K562 (cell line): ENCODE results near the gene CD19. TPM values are rescaled to one million over a fixed set of nuclear protein-coding genes. Genes with fewer than 3 reads are reported as not detected.

Experiments used
- E2F5 ChIP-seq: sonication (generic); formaldehyde crosslinking; IDR thresholded peaks from 2 replicates; pipeline ENCODE4 v1.8.0; 2022; ENCODE audit warnings: mild to moderate bottlenecking, missing genetic modification reagents
- E2F8 ChIP-seq: fragments of 450-650 bp; IDR thresholded peaks from 2 replicates; pipeline ENCODE4 v1.7.1; 2018; ENCODE audit warnings: mild to moderate bottlenecking, low read depth; ENCODE audit not compliant: partially characterized antibody
- IRF1 ChIP-seq: sonication (generic); formaldehyde crosslinking; IDR thresholded peaks from 2 replicates; pipeline ENCODE4 v1.8.0; 2022; ENCODE audit warnings: missing genetic modification reagents, mild to moderate bottlenecking, borderline replicate concordance
- KLF16 ChIP-seq: IDR thresholded peaks from 2 replicates; pipeline ENCODE4 v1.6.1; 2016; ENCODE audit warnings: antibody characterized with exemption
- MAZ ChIP-seq, 2 experiments: fragments of 450-650 bp in 1 of 2; sonication (generic) in 1 of 2; formaldehyde crosslinking; IDR thresholded peaks in 1 of 2; conservative IDR thresholded peaks in 1 of 2; 2 replicates each; pipeline versions ENCODE4 v1.4.0 to v1.5.0; 2020; ENCODE audit warnings: mild to moderate bottlenecking in 1 of 2, missing genetic modification reagents in 1 of 2
- MED1 ChIP-seq: sonication (generic); formaldehyde crosslinking; IDR thresholded peaks from 2 replicates; pipeline ENCODE4 v1.8.1; 2023; ENCODE audit warnings: missing genetic modification reagents, borderline replicate concordance
- NKRF ChIP-seq: fragments of 450-650 bp; IDR thresholded peaks from 2 replicates; pipeline ENCODE4 v1.6.1; 2016; ENCODE audit warnings: borderline replicate concordance
- PHB2 ChIP-seq: fragments of 450-650 bp; IDR thresholded peaks from 2 replicates; pipeline ENCODE4 v1.6.1; 2017; ENCODE audit warnings: low read depth
- POLR3A ChIP-seq: IDR thresholded peaks from 2 replicates; pipeline ENCODE4 v1.6.1; 2011; ENCODE audit warnings: borderline replicate concordance, mild to moderate bottlenecking, moderate library complexity; ENCODE audit not compliant: insufficient read length, insufficient read depth; ENCODE audit errors: extremely low read depth
- RNF2 ChIP-seq: sonication (generic); IDR thresholded peaks from 2 replicates; pipeline ENCODE4 v1.6.1; 2016
- SMAD2 ChIP-seq: fragments of 150-350 bp; IDR thresholded peaks from 2 replicates; pipeline ENCODE4 v1.6.1; 2014; ENCODE audit warnings: low read depth, mild to moderate bottlenecking, low read length
- SMARCA4 ChIP-seq: fragments of 450-650 bp; IDR thresholded peaks from 2 replicates; pipeline ENCODE4 v1.6.1; 2016
- ZC3H4 ChIP-seq: sonication (generic); formaldehyde crosslinking; IDR thresholded peaks from 2 replicates; pipeline ENCODE4 v1.9.0; 2021; ENCODE audit warnings: missing genetic modification reagents, borderline replicate concordance
- ZNF124 ChIP-seq: sonication (generic); formaldehyde crosslinking; IDR thresholded peaks from 2 replicates; pipeline ENCODE4 v1.8.1; 2022; ENCODE audit warnings: missing genetic modification reagents
- ZNF232 ChIP-seq: sonication (generic); formaldehyde crosslinking; IDR thresholded peaks from 2 replicates; pipeline ENCODE4 v1.8.0; 2022; ENCODE audit warnings: mild to moderate bottlenecking, missing genetic modification reagents
- ZNF324 ChIP-seq: fragments of 250-450 bp; sonication (Bioruptor Pico); IDR thresholded peaks from 2 replicates; pipeline ENCODE4 v1.4.0; 2020; ENCODE audit warnings: mild to moderate bottlenecking
- ZNF41 ChIP-seq: fragments of 250-450 bp; sonication (Bioruptor Pico); conservative IDR thresholded peaks from 2 replicates; pipeline ENCODE4 v1.4.0; 2020; ENCODE audit warnings: mild to moderate bottlenecking
- ZNF507 ChIP-seq: conservative IDR thresholded peaks from 2 replicates; pipeline ENCODE4 v1.6.1; 2017; ENCODE audit warnings: missing genetic modification characterization, missing compliant biosample characterization
- ZNF583 ChIP-seq: fragments of 250-450 bp; sonication (Bioruptor Pico); IDR thresholded peaks from 2 replicates; pipeline ENCODE4 v1.4.0; 2020
- polyA plus RNA-seq, 8 experiments: library from polyadenylated mRNA; depleted of rRNA in 4 of 8; stranded (reverse) in 5 of 8; unstranded in 3 of 8; fragments of >200 nt; fragmentation: Nextera tagmentation in 2 of 8; fragmentation: Illumina TruSeq in 1 of 8; extraction: Ambion mirVana in 2 of 8; extraction: Trizol in 1 of 8; gene quantifications; 2 replicates each; pipeline versions ENCODE4 v1.2.1 to v1.2.3, GENCODE V29; 2011 to 2014; ENCODE audit warnings: inconsistent platforms in 1 of 8, missing spikeins in 1 of 8
- total RNA-seq, 7 experiments: library from RNA; depleted of rRNA in 6 of 7; stranded (reverse); fragments of >200 nt in 6 of 7; fragmentation: Illumina TruSeq in 2 of 7; extraction: Trizol in 2 of 7; gene quantifications; 2 replicates each; pipeline versions ENCODE4 v1.2.1 to v1.2.3, GENCODE V29; 2011 to 2021; ENCODE audit warnings: low replicate concordance in 1 of 7
- TF ChIP-seq, protein P1 (sequence below), 3 experiments: fragments of 200-800 bp in 1 of 3; sonication (Bioruptor generic) in 1 of 3; sonication (generic) in 1 of 3; formaldehyde crosslinking in 1 of 3; IDR thresholded peaks; 2 replicates each; pipeline versions ENCODE4 v1.6.1 to v1.8.0; 2016 to 2022; ENCODE audit warnings: mild to moderate bottlenecking in 2 of 3, missing compliant biosample characterization in 2 of 3, missing genetic modification characterization in 2 of 3, missing genetic modification reagents in 1 of 3

CD19 gene
- total and polyA plus RNA-seq, 9 of the 15 experiments (the other 6 are each of a cell fraction or from before 2014, with no cell fraction given): 0.27 to 3.7 (median 2.0) TPM; not detected in 1

- no peak for TF ChIP-seq PHB2
- TF ChIP-seq E2F5 (CRISPR knock-in tag): no peak
- TF ChIP-seq POLR3A: no peak
- no peak for TF ChIP-seq NKRF
- no peak for TF ChIP-seq ZC3H4
- TF ChIP-seq ZNF324 (CRISPR knock-in tag): no peak
- no peak for TF ChIP-seq MED1
- TF ChIP-seq, protein P1, sequence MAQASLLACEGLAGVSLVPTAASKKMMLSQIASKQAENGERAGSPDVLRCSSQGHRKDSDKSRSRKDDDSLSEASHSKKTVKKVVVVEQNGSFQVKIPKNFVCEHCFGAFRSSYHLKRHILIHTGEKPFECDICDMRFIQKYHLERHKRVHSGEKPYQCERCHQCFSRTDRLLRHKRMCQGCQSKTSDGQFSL (CRISPR knock-in tag; IDR thresholded peaks at IDR 0.05): no peak
- TF ChIP-seq, protein P1 (tag; IDR thresholded peaks at IDR 0.05): no peak
- TF ChIP-seq ZNF232 (CRISPR knock-in tag): 0 out of 2 replicates have a peak, but pooled peaks have one; percentile 19
- no peak for TF ChIP-seq SMAD2
- no peak for TF ChIP-seq SMARCA4
- TF ChIP-seq ZNF583 (CRISPR knock-in tag): no peak
- no peak for TF ChIP-seq ZNF41 (CRISPR knock-in tag)
- peak; percentile 95 for TF ChIP-seq E2F8
- no peak for TF ChIP-seq IRF1
- peak; percentile 40 to 50; a peak in 3 of 4 replicates for TF ChIP-seq MAZ (CRISPR knock-in tag; conservative IDR thresholded peaks at IDR 0.05 in 1 of 2, IDR thresholded peaks at IDR 0.05 in 1 of 2)
- no peak for TF ChIP-seq KLF16
- no peak for TF ChIP-seq ZNF124 (CRISPR knock-in tag)
- no peak for TF ChIP-seq ZNF507 (tag)
- TF ChIP-seq RNF2: peak; percentile 25; the same call in 1 of the 2 replicates
Observed at GRCh38 chr16:28950648-28951409, 19.1 kb downstream of the CD19 start, which contains the start of gene NFATC2IP (continued).
